HUES64 (cell line): ENCODE data around the gene HTR3C.

ENCODE experiments used
- H3K27ac ChIP-seq: 2 replicates; pipeline ENCODE4 v1.7.0; 2013; ENCODE audit warnings: low read depth, low read length, inconsistent platforms
- H3K27me3 ChIP-seq: 2 replicates; pipeline ENCODE4 v1.6.1; 2013; ENCODE audit warnings: mild to moderate bottlenecking, low read length; ENCODE audit not compliant: insufficient read depth
- H3K36me3 ChIP-seq: 2 replicates; pipeline ENCODE4 v1.6.1; 2013; ENCODE audit warnings: mild to moderate bottlenecking, low read length; ENCODE audit not compliant: insufficient read depth
- H3K4me1 ChIP-seq: 2 replicates; pipeline ENCODE4 v1.6.1; 2013; ENCODE audit warnings: mild to moderate bottlenecking, low read length, moderate library complexity; ENCODE audit not compliant: insufficient read depth
- H3K4me3 ChIP-seq: 2 replicates; pipeline ENCODE4 v1.5.1; 2013; ENCODE audit warnings: mild to moderate bottlenecking, low read length, moderate library complexity
- H3K9ac ChIP-seq: 2 replicates; pipeline ENCODE4 v1.6.1; 2013; ENCODE audit warnings: mild to moderate bottlenecking, low read depth, low read length
- H3K9me3 ChIP-seq: 2 replicates; pipeline ENCODE4 v1.6.1; 2013; ENCODE audit warnings: low read depth, low read length; ENCODE audit not compliant: insufficient read depth
- WGBS: fragments of 150-250, 120-280 bp; methylation state at CpG from one replicate; pipeline ENCODE4 v1.1.7; 2013; ENCODE audit warnings: missing lambda C conversion rate; 5-methylcytosine and 5-hydroxymethylcytosine counted together

Gene HTR3C

DNA sequence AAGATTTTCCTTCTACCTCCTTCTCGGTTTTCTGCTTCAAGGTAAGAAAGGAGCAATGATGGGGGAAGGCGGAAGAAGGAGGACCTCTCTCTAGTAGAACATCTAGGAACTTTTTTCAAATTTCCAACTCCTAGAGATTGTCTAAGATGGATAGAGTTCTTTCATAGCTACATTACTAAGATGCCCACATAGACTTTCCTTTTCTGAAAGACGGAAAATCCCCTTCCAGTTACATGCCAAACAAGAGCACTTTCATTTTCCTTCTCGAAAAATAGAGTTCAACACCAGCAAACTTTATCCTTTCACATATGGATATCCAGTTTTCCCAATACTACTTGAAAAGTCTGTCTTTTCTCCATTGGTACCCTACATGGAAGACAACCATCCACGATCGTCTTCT is 44.7 kb downstream of the HTR3C start:
- no peak overlapping the region for H3K4me3 ChIP-seq
- H3K36me3 ChIP-seq, result no peaks in the 10 kb centered on the region
- H3K9ac ChIP-seq, result no peak overlapping the region
- no peaks in the 10 kb centered on the region for H3K27me3 ChIP-seq
- no peak overlapping the region for H3K27ac ChIP-seq
- WGBS, result 91% methylated on average over 4 of the region's 6 CpGs
- no peaks in the 10 kb centered on the region for H3K4me1 ChIP-seq
- H3K9me3 ChIP-seq, result no peaks in the 10 kb centered on the region

DNA sequence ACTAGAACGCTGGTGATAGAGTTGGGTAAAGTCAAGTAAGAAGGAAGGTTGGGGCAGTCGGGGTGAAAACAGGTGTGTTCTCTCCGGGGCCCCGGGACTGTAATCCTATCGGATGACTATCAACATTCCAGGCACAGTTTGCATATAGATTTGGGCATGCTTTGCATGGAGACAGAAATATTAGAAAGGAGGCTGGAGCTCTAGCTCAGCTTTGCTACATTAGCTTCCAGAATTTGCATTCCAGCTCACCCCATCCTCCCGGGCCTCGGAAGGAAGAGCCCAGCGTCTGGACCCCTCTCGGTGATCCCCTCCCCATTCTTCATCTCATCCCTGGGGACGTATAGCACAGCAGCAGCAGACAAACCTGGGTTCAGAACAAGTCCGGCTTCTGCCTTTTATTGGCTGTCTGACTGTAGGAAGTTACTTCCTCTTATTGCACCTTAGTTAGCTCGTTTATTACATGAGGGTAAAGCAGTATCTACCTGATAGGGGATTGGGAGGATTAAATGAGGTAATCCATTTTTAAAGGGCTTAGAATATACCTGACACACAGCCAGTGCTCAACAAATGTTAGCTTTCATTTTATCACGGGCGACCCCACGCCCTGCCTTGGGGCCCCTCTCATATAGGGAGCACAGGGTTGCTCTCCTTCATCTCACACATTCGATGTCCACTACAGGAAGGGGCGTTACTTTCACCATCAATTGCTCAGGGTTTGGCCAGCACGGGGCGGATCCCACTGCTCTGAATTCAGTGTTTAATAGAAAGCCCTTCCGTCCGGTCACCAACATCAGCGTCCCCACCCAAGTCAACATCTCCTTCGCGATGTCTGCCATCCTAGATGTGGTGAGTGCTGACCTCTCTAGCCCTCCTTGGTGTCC is 47.2 kb downstream of the HTR3C start:
- H3K9me3 ChIP-seq, result no peaks in the 10 kb centered on the region
- H3K9ac ChIP-seq, result no peak overlapping the region
- H3K36me3 ChIP-seq, result no peaks in the 10 kb centered on the region
- no peaks in the 10 kb centered on the region for H3K4me1 ChIP-seq
- H3K27me3 ChIP-seq, result no peaks in the 10 kb centered on the region
- WGBS, result 85% methylated on average over 24 of the region's 24 CpGs
- no peak overlapping the region for H3K27ac ChIP-seq
- H3K4me3 ChIP-seq, result no peak overlapping the region
